ENCODE results near the gene RFX3. TPM values are rescaled to one million over a fixed set of nuclear protein-coding genes. Genes with fewer than 3 reads are reported as not detected.

Gene RFX3
- total RNA-seq, 1 experiment from 2014 or later = 5.7 TPM

GRCh38 chr9:3433754-3434153 is 92.0 kb downstream of the RFX3 start:
- TF ChIP-seq TCF7L2 (IDR thresholded peaks at IDR 0.05; ENCODE audit: low read depth, low read length) (no peak), SIN3A (IDR thresholded peaks at IDR 0.05; ENCODE audit: borderline replicate concordance, insufficient read depth, low read depth, low read length) (no peak), POLR2AphosphoS5 (IDR thresholded peaks at IDR 0.05; ENCODE audit: low read depth, low read length) (no peak), CTCF (IDR thresholded peaks at IDR 0.05) (no peak)
- TF ChIP-seq, protein P1, sequence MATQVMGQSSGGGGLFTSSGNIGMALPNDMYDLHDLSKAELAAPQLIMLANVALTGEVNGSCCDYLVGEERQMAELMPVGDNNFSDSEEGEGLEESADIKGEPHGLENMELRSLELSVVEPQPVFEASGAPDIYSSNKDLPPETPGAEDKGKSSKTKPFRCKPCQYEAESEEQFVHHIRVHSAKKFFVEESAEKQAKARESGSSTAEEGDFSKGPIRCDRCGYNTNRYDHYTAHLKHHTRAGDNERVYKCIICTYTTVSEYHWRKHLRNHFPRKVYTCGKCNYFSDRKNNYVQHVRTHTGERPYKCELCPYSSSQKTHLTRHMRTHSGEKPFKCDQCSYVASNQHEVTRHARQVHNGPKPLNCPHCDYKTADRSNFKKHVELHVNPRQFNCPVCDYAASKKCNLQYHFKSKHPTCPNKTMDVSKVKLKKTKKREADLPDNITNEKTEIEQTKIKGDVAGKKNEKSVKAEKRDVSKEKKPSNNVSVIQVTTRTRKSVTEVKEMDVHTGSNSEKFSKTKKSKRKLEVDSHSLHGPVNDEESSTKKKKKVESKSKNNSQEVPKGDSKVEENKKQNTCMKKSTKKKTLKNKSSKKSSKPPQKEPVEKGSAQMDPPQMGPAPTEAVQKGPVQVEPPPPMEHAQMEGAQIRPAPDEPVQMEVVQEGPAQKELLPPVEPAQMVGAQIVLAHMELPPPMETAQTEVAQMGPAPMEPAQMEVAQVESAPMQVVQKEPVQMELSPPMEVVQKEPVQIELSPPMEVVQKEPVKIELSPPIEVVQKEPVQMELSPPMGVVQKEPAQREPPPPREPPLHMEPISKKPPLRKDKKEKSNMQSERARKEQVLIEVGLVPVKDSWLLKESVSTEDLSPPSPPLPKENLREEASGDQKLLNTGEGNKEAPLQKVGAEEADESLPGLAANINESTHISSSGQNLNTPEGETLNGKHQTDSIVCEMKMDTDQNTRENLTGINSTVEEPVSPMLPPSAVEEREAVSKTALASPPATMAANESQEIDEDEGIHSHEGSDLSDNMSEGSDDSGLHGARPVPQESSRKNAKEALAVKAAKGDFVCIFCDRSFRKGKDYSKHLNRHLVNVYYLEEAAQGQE (IDR thresholded peaks at IDR 0.05; ENCODE audit: insufficient read depth in 1 of 2, low read depth in 2 of 2, low read length in 1 of 2) = no peak
- POLR2A ChIA-PET = no interaction called here
- intact Hi-C loops (cut with micrococcal nuclease; ENCODE audit: unreplicated experiment) (no loop called here), in situ Hi-C loops (cut with HindIII; ENCODE audit: low pct_unique_long_range_greater_than_20kb, low sequenced_read_pairs) (no loop called here)
- no TSS peak for BruUV-seq (replicated peaks)
- no peak overlapping the region for H3K4me3 ChIP-seq (ENCODE audit: low read depth in 2 of 2, low read length in 2 of 2)
- H3K9me3 ChIP-seq (ENCODE audit: control insufficient read depth, insufficient read depth, low read depth, low read length) = no peaks in the 10 kb centered on the region
- H3K4me1 ChIP-seq (ENCODE audit: control insufficient read depth, insufficient read depth, low read length) = no peaks in the 10 kb centered on the region
- no peaks in the 10 kb centered on the region for H3K36me3 ChIP-seq (ENCODE audit: control insufficient read depth, insufficient read depth, low read length)
- DNase-seq (ENCODE audit: low read depth, low spot score) (no peak), ATAC-seq (no peak)
- CTCF ChIA-PET = no interaction called here
- no peak overlapping the region for H3K27ac ChIP-seq (ENCODE audit: low read length)
- H3K27me3 ChIP-seq (ENCODE audit: control insufficient read depth, insufficient read depth, low read length) = no peaks in the 10 kb centered on the region

DNA sequence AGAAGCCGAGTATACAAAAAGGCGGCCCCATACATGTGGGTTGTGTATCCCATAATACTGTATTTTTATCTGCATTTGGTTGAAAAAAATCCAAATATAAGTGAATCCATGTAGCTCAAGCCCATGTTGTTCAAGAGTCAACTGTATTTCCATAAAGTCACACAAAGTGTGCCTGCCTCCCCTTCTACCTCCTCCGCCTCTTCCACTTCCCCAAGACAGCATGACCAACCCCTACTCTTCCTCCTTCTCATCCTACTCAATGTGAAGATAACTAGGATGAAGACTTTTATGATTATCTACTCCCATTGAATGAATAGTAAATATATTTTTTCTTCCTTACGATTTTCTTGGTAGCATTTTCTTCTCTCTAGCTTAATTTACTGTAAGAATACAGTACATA is 92.7 kb downstream of the RFX3 start:
- no peaks in the 10 kb centered on the region for H3K36me3 ChIP-seq (ENCODE audit: control insufficient read depth, insufficient read depth, low read length)
- ChIA-PET POLR2A (no interaction called here), CTCF (no interaction called here)
- H3K27ac ChIP-seq (ENCODE audit: low read length) = no peak overlapping the region
- no TSS peak for BruUV-seq (replicated peaks)
- no peaks in the 10 kb centered on the region for H3K9me3 ChIP-seq (ENCODE audit: control insufficient read depth, insufficient read depth, low read depth, low read length)
- DNase-seq (ENCODE audit: low read depth, low spot score) = no peak
- no peaks in the 10 kb centered on the region for H3K27me3 ChIP-seq (ENCODE audit: control insufficient read depth, insufficient read depth, low read length)
- ATAC-seq = no peak
- in situ Hi-C loops (cut with HindIII; ENCODE audit: low pct_unique_long_range_greater_than_20kb, low sequenced_read_pairs) = no loop called here
- no peak overlapping the region for H3K4me3 ChIP-seq (ENCODE audit: low read depth in 2 of 2, low read length in 2 of 2)
- TF ChIP-seq, protein P1 (IDR thresholded peaks at IDR 0.05; ENCODE audit: insufficient read depth in 1 of 2, low read depth in 2 of 2, low read length in 1 of 2) = no peak
- TF ChIP-seq SIN3A (IDR thresholded peaks at IDR 0.05; ENCODE audit: borderline replicate concordance, insufficient read depth, low read depth, low read length) (no peak), CTCF (IDR thresholded peaks at IDR 0.05) (no peak), POLR2AphosphoS5 (IDR thresholded peaks at IDR 0.05; ENCODE audit: low read depth, low read length) (no peak), TCF7L2 (IDR thresholded peaks at IDR 0.05; ENCODE audit: low read depth, low read length) (no peak)
- intact Hi-C loops (cut with micrococcal nuclease; ENCODE audit: unreplicated experiment) = no loop called here
- H3K4me1 ChIP-seq (ENCODE audit: control insufficient read depth, insufficient read depth, low read length) = no peaks in the 10 kb centered on the region

Data from Panc1 (cell line).